Measurements from ENCODE around the gene PCDHGA12.
"Not testable (repeated sequence)": the region's sequence is repeated elsewhere in the genome, so short reads cannot be mapped to it uniquely, and the experiment has no call there.

The PCDHGA12 gene

GRCh38 chr5:141409598-141410306, 20.6 kb upstream of the PCDHGA12 start:
- DNase-seq, result no peak

- DNase-seq, result no peak
Observed at GRCh38 chr5:141411575-141411974, 18.7 kb upstream of the PCDHGA12 start.

GRCh38 chr5:141412854-141413539, 17.3 kb upstream of the PCDHGA12 start, which contains the start of gene PCDHGA10:
TSS of gene PCDHGA10 (plus strand) at chr5:141412987. CDS start at chr5:141413176, 189 bp downstream.
- peak; percentile 57 for DNase-seq

- no peak for DNase-seq
Observed at GRCh38 chr5:141413540-141414069, 16.7 kb upstream of the PCDHGA12 start.

- not testable (repeated sequence) for DNase-seq
Observed at GRCh38 chr5:141414548-141415274, 15.6 kb upstream of the PCDHGA12 start.

GRCh38 chr5:141415275-141415618, 15.1 kb upstream of the PCDHGA12 start:
- DNase-seq, result not testable (repeated sequence)

- peak; percentile 54 for DNase-seq
Observed at GRCh38 chr5:141417494-141418172, 12.7 kb upstream of the PCDHGA12 start, which contains the start of gene PCDHGB7. TSS of gene PCDHGB7 (plus strand) at chr5:141417677. CDS start at chr5:141417860, 183 bp downstream.

GRCh38 chr5:141419074-141419880, 11.0 kb upstream of the PCDHGA12 start:
- DNase-seq, result no peak

- DNase-seq, result peak; percentile 53
Observed at GRCh38 chr5:141420855-141421488, 9.3 kb upstream of the PCDHGA12 start, which contains the start of gene PCDHGA11. TSS of gene PCDHGA11 (plus strand) at chr5:141421051. CDS start at chr5:141421228, 177 bp downstream.

GRCh38 chr5:141421489-141421855, 8.8 kb upstream of the PCDHGA12 start:
- no peak for DNase-seq

GRCh38 chr5:141422742-141423291, 7.5 kb upstream of the PCDHGA12 start:
- DNase-seq, result no peak

- no peak for DNase-seq
Observed at GRCh38 chr5:141427783-141428426, 2.4 kb upstream of the PCDHGA12 start.

- DNase-seq, result no peak
Observed at GRCh38 chr5:141431286-141431685, 979 bp downstream of the PCDHGA12 start.

GRCh38 chr5:141432308-141432707, 2.0 kb downstream of the PCDHGA12 start:
- not testable (repeated sequence) for DNase-seq

- not testable (repeated sequence) for DNase-seq
Observed at GRCh38 chr5:141432726-141433125, 2.4 kb downstream of the PCDHGA12 start.

GRCh38 chr5:141434006-141434405, 3.7 kb downstream of the PCDHGA12 start:
- no peak for DNase-seq

GRCh38 chr5:141437221-141437620, 6.9 kb downstream of the PCDHGA12 start:
- DNase-seq, result no peak

GRCh38 chr5:141439411-141440141, 9.3 kb downstream of the PCDHGA12 start:
- no peak for DNase-seq

GRCh38 chr5:141440341-141440740, 10.0 kb downstream of the PCDHGA12 start:
- DNase-seq, result no peak
